Stimulated activated CD4-positive, alpha-beta T cell treated with anti-CD3 and anti-CD28 coated beads, TNF-alpha, amount 100 ng/mL, for 1 hour (primary cell): Measurements from ENCODE around the gene ZNRF4.

Source experiments
- DNase-seq, 3 donors: peaks; one replicate each; pipeline ENCODE4 v3.0.0-alpha.2; 2020; ENCODE audit warnings: low read depth in 3 of 3, low spot score in 1 of 3

Gene ZNRF4

GRCh38 chr19:5501907-5502306 lies 46.7 kb downstream of the ZNRF4 start:
- no peak for DNase-seq

- no peak for DNase-seq
These were observed 48.4 kb downstream of the ZNRF4 start for GRCh38 chr19:5503598-5503997.

GRCh38 chr19:5504114-5504513 lies 48.9 kb downstream of the ZNRF4 start:
- DNase-seq, result no peak
